GM04503 (cell line): ENCODE data around the gene SPATA16.
"Not testable (repeated sequence)": the region's sequence is repeated elsewhere in the genome, so short reads cannot be mapped to it uniquely, and the experiment has no call there.

Experiments used
- DNase-seq: peaks from one replicate; pipeline ENCODE4 v3.0.0-alpha.2; 2012; ENCODE audit warnings: low read depth

The SPATA16 gene

DNA sequence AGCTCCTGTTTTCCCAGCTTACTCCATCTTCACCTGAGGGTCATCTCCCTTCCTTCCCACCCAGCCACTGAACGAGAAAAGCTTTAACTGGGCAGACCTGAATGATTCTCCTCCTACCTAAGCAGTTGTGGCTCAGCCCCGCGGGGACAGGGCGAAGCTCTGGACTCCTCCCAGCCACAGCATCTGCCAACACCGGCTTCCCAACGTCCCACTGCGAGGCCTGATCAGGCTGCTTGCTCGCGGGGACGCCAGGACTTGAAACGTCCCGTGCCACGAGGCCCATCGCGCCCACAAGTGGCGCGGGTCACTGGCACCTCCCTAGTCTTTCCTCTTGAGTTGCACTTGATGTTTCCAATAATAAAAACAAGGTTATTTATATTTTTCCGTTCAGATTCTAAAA is at the start of gene SPATA16:
Gene SPATA16 (minus strand): TSS at position 250 of the 400 bp plus-strand sequence. CDS start 23,504 bp downstream, outside the sequence.
- DNase-seq = no peak

DNA sequence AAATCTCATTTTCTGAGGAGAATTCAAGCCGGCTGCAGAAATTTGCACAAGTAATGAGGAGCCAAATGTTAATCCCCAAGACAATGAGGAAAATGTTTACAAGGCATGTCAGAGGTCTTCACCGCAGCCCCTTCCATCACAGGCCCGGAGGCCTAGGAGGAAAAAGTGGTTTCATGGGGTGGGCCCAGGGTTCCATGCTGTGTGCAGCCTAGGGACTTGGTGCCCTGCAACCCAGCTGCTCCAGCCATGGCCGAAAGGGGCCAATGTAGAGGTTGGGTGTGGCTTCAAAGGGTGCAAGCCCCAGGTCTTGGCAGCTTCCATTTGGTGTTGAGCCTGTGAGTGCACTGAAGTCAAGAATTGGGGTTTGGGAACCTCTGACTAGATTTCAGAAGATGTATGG is 42.0 kb upstream of the SPATA16 start:
- DNase-seq = not testable (repeated sequence)

GRCh38 chr3:173173652-173174051 is 32.6 kb upstream of the SPATA16 start:
- no peak for DNase-seq

- DNase-seq = not testable (repeated sequence)
Observed at GRCh38 chr3:173159139-173159538, 18.1 kb upstream of the SPATA16 start.

GRCh38 chr3:173156533-173156932 is 15.5 kb upstream of the SPATA16 start:
- not testable (repeated sequence) for DNase-seq

DNA sequence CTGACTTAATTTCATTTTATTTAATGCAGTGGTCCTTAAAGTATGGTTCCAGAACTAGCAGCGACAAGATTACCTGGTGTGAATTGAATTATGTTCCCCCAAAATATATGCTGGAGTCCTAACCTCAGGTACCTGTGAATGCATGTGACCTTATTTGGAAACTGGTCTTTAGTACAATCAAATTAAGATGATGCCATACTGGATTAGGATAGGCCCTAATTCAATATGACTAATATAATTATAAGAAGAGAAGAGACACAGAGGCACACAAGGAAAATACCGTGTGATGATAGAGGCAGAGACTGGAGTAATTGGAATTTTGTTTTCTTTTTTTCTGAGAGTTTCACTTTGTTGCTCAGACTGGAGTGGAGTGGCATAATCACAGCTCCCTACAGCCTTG is 12.6 kb upstream of the SPATA16 start:
- DNase-seq = no peak

GRCh38 chr3:173139420-173139819 is 1.6 kb downstream of the SPATA16 start:
- no peak for DNase-seq

GRCh38 chr3:173138026-173138425 is 3.0 kb downstream of the SPATA16 start:
- DNase-seq = no peak

DNA sequence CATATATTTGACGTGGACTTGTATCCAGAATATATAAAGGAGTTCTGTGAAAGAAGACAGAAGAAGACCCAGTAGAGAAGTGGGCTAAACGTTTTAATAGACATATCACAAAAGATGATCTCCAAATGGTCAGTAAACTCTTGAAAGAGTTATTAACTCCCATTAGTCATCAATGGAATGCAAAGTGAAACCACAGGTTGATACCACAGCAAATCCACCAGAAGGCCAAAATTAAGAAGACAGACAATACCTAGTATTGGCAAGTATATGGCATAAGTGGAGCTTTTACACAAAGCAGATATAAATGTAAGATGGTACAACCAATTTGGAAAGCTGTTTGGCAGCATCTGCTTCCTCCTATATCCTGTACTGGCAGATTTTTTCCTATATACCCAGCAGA is 6.0 kb downstream of the SPATA16 start:
- no peak for DNase-seq

- no peak for DNase-seq
Observed at GRCh38 chr3:173128633-173129032, 12.4 kb downstream of the SPATA16 start.

DNA sequence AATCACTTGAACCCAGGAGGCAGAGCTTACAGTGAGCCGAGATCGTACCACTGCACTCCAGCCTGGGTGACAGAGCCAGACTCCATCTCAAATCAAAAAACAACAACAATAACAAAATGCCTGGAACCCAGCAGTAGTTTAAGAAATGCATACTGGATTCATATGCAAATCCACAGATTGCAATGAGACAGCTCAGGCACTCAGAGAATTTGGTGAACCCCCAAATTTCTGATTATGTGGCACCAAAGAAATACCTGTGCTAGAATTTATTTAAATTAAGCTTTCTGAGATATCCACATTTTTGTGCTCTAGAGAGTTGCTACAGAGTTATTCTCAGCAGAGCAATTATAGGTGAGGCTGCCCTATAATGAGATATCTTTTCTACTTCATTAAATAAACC is 29.7 kb downstream of the SPATA16 start:
- DNase-seq = no peak

DNA sequence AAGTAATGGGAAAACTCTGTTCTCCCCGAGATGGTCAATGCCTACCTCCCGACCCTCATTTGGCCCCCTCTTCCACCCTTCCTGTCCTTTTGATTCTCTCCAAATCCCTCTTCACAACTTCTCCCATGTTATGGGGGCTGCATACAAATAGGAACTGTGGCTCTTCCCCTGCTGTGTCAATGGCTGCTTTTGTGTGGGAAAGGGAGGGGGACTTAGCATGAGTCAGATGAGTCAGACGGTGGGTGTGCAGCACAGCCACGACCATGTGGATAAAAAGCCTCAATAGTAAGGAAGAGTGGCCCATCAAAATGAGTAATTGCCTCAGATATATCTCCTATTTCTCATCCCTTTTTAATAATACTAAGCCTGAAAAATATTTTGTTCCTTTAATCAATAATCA is 31.9 kb downstream of the SPATA16 start:
- DNase-seq = no peak

DNA sequence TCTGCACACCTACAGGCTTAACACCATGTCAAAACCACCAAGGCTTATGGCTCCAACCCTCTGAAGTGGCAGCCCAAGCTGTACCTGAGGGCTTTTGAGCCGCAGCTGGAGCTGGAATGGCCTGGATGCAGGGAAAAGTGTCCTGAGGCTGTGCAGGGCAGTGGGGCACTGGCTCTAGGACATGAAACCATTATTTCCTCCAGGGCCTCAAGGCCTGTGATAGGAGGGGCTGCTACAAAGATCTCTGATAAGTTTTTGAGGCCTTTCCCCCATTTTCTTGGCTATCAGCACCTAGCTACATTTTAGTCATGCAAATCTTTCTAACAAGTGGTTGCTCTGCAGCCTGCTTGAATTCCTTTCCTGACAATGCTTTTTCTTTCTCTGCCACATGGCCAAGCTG is 37.6 kb downstream of the SPATA16 start:
- DNase-seq = no peak

DNA sequence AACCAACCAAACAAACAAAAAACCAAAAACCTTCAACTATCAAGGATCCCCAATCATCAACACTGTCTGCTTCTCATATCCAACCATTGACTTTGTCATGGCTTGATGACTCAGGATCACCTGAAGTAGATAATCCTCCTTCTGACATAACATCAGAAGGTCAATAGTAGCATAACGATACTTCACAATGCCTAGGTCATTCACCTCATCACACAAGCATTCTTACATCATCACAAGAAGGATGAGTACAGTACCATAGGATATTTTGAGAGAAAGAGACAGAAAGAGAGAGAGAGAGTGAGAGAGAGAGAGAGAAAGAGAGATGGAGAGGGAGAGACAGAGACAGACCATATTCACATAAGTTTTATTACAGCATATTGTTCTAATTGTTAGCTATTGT is 42.1 kb downstream of the SPATA16 start:
- no peak for DNase-seq

GRCh38 chr3:173096994-173097785 is 43.8 kb downstream of the SPATA16 start:
- no peak for DNase-seq

GRCh38 chr3:173096140-173096539 is 44.9 kb downstream of the SPATA16 start:
- DNase-seq = no peak

DNA sequence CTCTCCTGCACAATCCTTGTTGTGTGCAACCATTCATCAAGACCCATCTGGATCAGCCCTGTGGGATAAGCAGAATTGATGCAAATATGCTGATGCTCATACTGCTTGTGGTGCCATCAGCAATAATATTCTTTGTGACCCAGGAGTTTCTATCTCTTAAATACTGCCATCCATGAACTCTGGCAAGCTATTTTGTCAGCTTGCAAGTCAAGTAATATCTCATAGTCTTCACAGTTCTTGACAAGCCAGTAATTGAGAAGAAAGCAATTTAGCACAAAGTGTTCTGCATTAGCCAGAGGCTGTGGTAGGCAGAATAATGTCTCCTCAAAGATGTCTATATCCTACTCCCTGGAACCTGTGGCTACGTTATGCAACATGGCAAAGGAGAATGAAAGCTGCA is 49.0 kb downstream of the SPATA16 start:
- no peak for DNase-seq

GRCh38 chr3:173090492-173090891 is 50.5 kb downstream of the SPATA16 start:
- no peak for DNase-seq

- no peak for DNase-seq
Observed at GRCh38 chr3:173089283-173089682, 51.8 kb downstream of the SPATA16 start.

- no peak for DNase-seq
Observed at GRCh38 chr3:173078525-173078924, 62.5 kb downstream of the SPATA16 start.

- DNase-seq = no peak
Observed at GRCh38 chr3:173066044-173067004, 74.7 kb downstream of the SPATA16 start.

DNA sequence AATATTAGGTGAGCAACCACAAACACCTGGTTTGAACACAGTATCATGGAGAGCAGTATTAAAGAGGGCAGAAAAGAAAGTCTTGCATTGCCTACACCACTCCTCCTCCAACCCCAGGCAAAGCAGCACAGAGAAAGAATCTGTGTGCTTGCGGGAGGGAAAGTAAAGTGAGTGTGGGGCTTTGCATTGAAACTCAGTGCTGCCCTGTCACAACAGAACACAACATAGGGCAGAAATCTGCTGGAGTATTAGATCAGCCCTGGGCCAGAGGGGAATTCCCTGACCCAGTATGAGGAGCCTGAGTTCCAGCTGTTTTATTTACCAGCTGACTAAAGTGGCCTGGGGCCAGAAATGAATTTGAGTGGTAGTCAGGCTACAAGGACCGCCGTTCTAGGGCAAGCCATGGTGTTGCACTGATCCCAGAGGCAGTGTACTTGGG is 75.5 kb downstream of the SPATA16 start:
- no peak for DNase-seq

GRCh38 chr3:173064631-173065030 is 76.4 kb downstream of the SPATA16 start:
- no peak for DNase-seq
